Epithelial cell of alveolus of lung (primary cell): Measurements from ENCODE around the gene OR51S1. TPM values are rescaled to one million over a fixed set of nuclear protein-coding genes. Genes with fewer than 3 reads are reported as not detected.

Experiments used
- total RNA-seq: library from RNA; depleted of rRNA; stranded (reverse); fragments of >200 nt; gene quantifications from 2 replicates; pipeline ENCODE4 v1.2.1, GENCODE V29; 2015

OR51S1 gene
- not detected in 2 replicates for total RNA-seq

DNA sequence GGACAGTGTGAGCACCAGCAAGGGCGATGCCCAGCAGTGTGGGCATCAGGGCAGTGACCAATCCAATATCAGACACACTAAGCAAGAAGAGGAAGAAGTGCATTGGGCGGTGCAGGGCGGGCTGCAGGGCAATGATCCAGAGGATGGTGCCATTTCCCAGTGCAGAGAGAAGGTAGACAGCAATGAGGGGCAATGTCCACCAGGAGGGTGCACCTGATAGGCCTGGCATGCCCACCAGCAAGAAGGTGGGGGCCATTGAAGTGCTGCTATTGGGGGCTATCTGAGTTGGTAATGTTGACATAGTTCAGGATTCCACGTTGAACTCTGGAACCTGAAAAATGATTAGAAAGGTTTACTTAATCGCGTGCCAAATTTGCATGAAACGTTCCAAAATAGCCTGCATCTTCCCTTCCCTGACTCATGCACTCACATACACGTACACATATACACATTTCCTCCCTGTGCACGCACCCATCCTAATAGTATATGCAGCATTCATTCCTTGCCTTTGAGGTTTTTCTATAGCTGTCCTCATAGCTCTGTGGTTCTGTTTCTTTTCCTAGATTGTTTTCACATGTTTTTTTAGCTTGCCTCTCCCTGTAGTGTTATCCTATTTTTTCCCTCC lies at the start of gene OR51S1:
Gene OR51S1, minus strand, starts transcription at position 301 of the 625 bp plus-strand sequence. Its CDS starts 0 bp downstream, at position 301.

GRCh38 chr11:4881860-4882500 lies 33.0 kb upstream of the OR51S1 start, which contains the start of gene OR51T1:
Gene OR51T1 (plus strand): TSS chr11:4881900. CDS start chr11:4881900, 0 bp downstream.

GRCh38 chr11:4821021-4821420 lies 28.0 kb downstream of the OR51S1 start, which contains the start of gene OR51F2:
Gene OR51F2 (plus strand): TSS chr11:4821321. CDS start chr11:4821422, 101 bp downstream.

DNA sequence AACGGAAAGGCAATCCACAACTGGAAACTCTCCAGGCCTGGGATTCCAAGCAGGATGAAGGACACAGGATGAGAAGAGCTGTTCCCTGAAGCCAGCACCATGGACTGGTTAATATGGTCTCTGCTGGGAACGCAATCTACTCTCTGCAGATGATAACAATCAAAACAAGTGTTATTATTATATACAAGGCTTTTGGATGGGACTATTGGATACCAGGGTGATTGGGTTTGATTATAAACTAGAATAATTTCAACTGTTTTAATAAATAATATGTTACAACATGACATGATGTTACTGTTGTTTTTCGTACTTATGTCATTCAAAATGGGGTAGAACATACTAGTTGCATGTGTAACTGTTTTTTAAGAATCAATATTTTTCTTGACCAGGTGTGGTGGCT lies 44.7 kb downstream of the OR51S1 start, which contains the start of gene OR52R1:
Gene OR52R1, minus strand, starts transcription at position 101 of the 400 bp plus-strand sequence. Its CDS starts 0 bp downstream, at position 101.

Other genes with a start within 250 kb of the OR51S1 start
- gene TRIM68, start 241.0 kb downstream of the OR51S1 start, total RNA-seq: 5.3 and 11.6 TPM in 2 replicates
- gene OR51D1, start 211.7 kb downstream of the OR51S1 start, total RNA-seq: not detected in 2 replicates
- gene OR51E1, start 205.2 kb downstream of the OR51S1 start, total RNA-seq: not detected in 2 replicates
- gene OR51E2, start 151.4 kb downstream of the OR51S1 start, total RNA-seq: not detected in 2 replicates
- not detected in 2 replicates for gene MMP26, start 144.4 kb downstream of the OR51S1 start, total RNA-seq
- gene OR51F1, start 79.3 kb downstream of the OR51S1 start, total RNA-seq: not detected in 2 replicates
- gene OR52R1, start 44.8 kb downstream of the OR51S1 start, total RNA-seq: not detected in 2 replicates
- gene OR51F2, start 27.9 kb downstream of the OR51S1 start, total RNA-seq: not detected in 2 replicates
- gene OR51T1, start 32.7 kb upstream of the OR51S1 start, total RNA-seq: not detected in 2 replicates
- gene OR51A7, start 54.6 kb upstream of the OR51S1 start, total RNA-seq: not detected in 2 replicates
- not detected in 2 replicates for gene OR51G2, start 70.1 kb upstream of the OR51S1 start, total RNA-seq
- gene OR51G1, start 75.1 kb upstream of the OR51S1 start, total RNA-seq: not detected in 2 replicates
- not detected in 2 replicates for gene OR51A4, start 98.4 kb upstream of the OR51S1 start, total RNA-seq
- gene OR51A2, start 106.5 kb upstream of the OR51S1 start, total RNA-seq: not detected in 2 replicates
- gene OR51L1, start 145.6 kb upstream of the OR51S1 start, total RNA-seq: not detected in 2 replicates
- not detected in 2 replicates for gene OR52J3, start 197.3 kb upstream of the OR51S1 start, total RNA-seq
- not detected in 2 replicates for gene OR52E2, start 210.4 kb upstream of the OR51S1 start, total RNA-seq
- not detected in 2 replicates for gene OR52E1, start 220.4 kb upstream of the OR51S1 start, total RNA-seq